ENCODE data around the gene GALNT2.

GALNT2 gene

DNA sequence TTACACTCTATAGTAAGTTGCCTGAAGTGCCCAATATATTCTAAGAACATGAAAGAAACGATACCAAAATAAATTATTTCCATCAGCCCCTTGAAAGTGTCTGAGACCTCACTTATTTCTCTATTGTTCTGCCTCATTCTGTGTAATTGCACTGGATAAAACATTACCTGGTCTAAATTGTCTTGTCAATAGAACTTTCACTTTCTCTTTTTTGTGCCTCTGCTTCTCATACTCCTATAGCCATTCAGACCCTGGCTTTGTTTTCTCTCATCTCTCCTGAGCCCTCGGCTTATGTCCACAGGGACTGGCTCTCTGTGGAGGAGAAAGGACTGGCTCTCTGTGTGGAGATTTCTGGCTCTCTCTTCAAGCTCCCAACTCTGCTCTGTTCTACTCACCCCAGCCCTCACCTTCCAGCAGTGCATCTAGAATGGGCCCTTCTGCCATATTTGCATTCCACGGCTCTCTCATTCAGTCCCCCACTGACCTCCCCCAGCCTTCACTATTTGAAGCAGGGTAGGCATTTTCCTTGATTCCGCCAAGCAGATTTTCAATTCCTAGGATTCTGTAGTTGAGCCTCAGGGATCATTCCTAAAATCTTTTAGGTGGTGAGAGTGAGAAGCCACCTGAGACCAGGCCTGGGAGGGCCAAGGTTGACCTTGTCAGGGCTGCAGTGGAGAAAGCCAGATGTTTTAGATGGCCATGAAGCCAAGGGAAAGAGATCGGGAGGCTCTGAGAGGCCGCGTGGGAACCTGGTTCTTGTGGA, 15.9 kb upstream of the GALNT2 start:
- DNase-seq (ENCODE audit: low spot score): no peak

DNA sequence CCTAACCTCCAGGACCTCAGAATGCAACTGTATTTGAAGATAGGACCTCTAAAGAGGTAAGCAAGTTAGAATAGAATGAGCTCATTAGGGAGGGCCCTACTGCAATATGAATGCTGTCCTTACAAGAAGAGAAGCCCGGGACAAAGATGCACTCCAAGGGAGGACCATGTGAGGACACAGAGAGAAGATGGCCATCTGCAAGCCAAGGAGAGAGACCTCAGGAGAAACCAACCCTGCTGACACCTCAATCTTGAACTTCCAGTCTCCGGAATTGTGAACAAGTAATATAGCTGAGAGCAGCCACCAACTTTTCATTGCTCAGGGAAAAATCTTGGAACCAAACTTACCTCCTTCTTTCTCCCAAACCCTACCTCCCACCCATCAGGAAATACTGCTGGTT, 15.0 kb upstream of the GALNT2 start:
- DNase-seq (ENCODE audit: low spot score): no peak

DNA sequence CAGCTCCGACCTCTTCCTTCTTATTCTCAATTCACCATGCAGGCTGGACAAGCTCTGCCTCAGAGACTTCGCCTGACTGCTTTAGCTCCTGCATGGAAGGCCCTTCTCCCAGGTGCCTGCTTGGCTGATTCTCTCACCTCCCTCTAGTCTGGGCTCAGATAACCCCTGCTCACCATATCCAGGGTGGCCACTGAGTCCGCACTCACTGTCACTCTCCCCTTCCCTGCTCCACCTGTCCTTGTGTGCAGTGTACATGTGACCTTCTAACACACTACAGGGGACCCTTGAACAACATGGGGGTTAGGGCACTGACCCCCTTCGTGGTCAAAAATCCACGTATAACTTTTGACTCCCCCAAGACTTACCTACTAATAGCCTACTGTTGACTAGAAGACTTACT, 14.4 kb upstream of the GALNT2 start:
- no peak for DNase-seq (ENCODE audit: low spot score)

DNA sequence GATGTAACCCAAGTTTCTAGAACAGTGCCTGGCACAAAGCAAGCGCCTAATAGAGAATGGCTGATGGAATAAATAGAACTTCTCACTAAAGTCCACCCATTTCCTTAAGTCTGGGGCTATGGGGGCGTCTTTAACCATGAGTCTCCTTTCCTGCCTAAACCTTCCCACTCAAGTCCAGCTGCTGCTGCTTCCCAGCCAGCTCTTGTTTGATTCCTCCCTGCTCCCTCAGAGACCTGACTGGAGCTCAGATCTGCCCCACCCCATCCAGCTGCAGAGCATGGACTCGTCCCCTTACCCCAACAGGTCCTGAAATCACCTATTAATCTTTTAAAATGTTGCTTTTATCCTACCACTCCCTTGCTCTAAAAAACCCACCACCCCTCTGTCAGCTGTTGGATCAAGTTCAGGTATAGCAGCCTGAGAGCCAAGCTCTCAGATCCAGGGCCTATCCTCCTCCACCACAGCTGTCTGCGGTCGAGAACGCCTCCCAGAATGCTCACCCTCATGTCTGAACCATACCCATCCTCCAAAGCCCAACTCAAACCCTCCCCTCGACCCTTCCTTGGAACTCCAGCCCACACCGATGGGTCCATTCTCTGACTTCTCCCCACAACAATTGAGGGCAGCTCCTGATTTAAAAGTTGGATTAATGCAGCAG, 12.8 kb upstream of the GALNT2 start:
- no peak for DNase-seq (ENCODE audit: low spot score)

DNA sequence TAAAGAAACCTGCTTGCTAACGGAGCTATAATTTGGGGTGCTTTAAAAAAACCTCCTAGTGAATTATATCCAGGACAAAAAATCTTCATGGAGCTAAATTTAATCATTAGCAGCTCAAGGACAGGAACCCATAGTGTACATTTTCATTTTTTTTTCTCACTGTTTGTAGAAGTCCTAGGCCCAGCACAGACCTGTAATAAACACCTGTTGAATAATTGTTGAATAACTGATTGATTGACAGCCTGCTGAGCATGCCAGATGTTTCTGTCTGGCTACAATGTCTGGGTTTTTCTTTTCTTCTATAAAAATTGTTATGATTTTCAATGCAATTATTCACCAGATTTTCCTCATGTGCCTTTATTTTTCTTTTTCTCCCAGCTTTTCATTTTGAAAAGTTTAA, 10.9 kb upstream of the GALNT2 start:
- no peak for DNase-seq (ENCODE audit: low spot score)

DNA sequence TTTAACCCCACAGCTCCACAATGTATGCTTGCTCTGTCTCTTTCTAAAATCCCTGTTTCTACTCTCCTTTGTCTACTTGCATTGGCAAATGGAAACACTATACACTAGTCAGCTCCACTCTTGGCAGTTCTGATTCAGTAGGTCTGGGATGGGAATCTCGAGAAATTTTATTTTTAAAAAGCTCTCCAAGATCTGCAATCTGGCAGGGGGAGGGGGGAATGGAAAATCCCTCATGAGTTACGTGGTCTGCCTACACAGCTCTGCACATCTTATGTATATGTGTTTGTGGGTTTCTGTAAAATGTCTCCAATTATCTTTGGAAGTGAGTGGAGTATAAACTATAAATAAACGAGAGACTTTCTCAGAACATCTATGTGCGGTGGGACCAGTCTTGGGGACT, 9.9 kb upstream of the GALNT2 start:
- no peak for DNase-seq (ENCODE audit: low spot score)

DNA sequence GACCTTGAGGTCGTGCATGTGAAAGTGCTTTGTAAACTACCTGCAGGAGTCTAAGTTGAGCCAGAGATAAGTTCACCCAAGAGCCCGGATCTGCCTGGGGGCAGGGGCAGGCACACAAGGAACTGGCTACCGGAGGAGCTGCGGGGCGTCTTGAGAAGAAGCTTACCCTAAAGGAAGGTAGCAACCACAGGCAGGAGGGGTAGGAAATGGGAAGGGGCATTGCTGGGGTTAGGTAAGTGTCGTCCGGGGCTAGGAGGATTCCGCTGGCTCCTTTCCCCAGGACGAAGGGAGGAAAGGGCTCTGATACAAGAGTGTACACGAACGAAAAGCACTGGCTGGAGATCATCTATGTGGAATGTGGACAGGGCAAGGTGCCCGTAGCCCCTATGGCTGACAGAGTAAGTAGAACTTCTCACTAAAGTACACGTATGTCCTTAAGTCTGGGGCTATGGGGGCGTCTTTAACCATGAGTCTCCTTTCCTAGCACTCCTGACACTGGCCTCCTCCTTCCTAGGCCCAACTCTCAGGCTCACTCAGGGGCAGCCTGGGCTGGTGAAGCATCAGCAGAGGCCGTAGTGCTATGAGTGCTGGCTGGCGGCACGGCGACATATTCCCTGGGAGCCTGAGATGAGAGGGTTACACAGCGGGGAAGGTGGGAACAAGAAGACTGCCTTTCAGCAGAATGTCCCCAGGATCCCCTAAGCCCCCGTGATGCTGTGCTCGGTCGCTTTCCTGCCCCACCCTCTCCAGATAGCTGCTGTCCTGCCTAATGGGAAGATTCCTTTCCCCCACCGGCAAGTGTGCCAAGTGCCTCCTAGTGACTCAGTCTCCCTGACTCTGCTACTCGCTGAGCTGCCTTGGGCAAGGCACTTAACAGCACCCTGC, 9.1 kb upstream of the GALNT2 start:
- no peak for DNase-seq (ENCODE audit: low spot score)

DNA sequence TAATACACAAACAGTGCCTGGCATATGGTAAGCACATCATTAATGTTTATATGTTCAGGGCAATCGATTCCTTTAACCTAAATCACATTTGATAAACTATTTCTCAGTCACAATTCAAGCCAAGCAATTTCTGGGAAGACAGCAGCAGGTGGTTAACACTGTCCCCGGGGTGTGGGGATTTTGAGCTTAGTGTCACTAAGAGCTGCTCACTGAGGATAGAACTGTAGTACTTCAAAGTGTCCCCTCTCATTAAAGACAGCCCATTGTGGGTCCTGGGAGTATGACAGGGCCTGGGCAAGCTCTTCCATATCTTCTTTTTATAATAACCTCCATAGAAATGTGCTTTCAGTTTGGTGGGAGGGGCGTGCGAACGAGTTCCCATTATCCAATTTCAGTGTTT, 8.4 kb upstream of the GALNT2 start:
- DNase-seq (ENCODE audit: low spot score): no peak

DNA sequence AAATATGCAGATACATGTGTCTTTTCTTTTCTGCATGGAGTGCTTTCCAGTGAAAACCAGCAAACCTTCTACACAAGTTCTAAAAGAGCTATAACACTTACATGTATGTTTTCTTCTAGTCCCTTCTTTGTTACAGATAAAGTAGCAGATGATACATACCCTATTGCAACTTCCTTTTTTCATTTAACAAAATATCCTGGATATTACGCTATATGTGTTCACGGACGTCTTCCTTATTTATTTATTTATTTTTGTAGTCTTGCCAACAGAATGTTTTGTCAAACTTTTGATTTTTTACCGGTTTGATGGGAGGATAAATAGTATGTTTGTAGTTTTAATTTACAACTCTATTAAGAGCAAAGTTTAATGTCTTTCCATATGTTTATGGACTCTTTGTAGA, 5.2 kb upstream of the GALNT2 start:
- no peak for DNase-seq (ENCODE audit: low spot score)

DNA sequence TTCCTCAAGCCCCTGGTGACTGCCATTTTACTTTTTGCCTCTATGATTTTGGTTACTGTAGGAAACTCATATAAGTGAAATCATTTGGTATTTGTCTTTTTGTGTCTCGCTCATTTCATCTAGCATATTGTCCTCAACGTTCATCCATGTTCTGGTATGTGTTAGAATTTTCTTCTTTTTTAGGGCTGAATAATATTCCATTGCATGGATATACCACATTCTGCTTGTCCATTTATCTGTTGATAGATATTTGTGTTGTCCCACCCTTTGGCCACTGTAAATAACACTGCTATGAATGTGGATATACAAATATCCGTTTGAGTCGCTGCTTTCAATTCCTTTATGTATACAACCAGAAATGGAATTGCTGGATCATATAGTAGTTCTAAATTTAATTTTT, 4.5 kb upstream of the GALNT2 start:
- no peak for DNase-seq (ENCODE audit: low spot score)

DNA sequence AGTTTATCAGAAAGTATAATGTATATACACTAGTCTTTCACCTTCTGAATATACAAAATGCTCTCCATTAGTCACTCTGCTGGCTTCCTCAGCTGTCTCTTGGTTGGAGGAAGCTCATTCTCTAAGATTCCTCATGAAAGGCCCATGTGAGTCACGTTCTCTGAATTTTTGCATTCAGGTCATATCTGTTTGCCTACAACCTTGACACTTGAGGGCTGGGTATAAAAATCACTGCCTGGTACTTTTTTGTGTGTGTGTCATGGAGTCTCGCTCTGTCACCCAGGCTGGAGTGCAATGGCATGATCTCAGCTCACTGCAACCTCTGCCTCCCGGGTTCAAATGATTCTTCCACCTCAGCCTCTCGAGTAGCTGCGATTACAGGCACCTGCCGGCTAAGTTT, 2.8 kb upstream of the GALNT2 start:
- no peak for DNase-seq (ENCODE audit: low spot score)

DNA sequence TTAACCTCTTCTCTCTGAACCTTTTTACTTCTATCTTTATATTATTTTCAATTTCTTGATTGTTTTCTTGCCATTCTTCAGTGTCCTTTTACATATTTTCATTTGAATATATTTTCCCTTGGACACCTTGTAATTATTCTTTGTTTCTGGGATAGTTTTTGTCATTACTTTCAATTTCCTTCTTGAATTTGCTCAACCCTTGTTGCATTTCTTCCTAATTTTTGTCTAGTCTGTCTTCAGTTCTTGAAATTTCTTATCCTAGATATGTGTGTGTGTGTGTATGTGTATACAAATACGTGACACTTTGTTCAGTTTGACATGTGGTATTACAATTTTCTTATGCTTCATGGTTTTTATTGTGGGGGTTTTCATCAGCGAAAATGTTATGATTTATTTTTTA, 1.9 kb upstream of the GALNT2 start:
- DNase-seq (ENCODE audit: low spot score): no peak

DNA sequence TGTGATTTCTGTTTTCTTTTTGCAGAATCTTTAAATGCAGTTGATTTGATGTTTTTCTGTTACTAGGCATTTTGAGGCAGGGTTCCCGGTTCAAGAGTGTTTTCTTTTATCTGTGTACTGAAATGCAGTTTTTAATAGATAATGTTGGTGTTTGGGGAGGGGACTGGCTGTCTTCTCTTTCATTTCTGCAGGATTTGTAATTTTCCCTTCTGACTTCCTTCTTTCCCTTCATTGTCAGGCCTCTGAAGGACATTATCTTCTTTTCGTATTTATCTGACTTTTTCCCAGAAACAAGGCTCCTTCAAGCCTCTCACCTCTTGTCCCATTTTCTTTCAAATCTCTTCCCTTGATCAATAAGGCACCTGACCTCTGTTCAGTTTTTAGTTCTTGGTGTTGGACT, 1.5 kb upstream of the GALNT2 start:
- DNase-seq (ENCODE audit: low spot score): no peak

DNA sequence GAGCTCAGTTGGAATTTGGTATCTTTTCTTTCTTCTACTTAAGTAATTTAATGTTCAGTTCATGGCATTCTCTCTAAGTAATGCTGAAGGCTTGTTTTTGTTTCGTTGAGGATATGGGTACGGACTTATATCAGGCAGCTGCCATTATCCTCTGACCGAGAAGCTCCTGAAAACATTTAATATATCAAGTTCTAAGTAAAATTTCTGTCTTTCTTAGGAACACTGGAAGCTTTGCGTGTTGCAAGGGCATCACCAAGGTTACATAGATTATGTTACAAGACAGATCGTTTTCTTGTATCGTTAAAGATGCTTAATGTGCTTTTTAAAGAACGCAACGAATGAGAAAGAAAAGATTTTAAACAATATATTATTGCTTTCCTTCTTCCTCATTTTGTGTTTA, 1.0 kb upstream of the GALNT2 start:
- DNase-seq (ENCODE audit: low spot score): no peak

DNA sequence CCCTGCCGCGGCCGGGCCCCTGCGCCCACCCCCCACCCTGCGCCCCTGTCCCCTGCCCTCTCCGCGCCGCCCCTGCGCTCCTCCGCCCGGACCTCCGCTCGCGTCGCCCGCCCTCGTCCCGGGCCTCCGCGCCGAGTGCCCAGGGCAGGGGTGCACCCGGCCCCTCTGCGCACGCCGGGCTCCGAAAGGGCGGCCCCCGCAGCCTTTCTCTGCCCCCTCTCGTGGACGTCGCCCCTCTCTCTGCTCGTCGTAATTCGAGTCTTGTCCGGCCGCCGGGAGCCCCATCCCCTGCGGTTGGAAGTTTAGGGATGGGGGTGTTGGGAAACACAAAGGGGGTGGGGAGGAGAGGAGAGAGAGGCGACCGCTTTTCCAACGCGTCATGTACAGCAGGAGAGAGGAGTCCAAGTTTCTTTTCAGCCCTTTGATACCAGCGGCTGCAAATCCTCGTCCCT, 407 bp downstream of the GALNT2 start:
- DNase-seq (ENCODE audit: low spot score): no peak

DNA sequence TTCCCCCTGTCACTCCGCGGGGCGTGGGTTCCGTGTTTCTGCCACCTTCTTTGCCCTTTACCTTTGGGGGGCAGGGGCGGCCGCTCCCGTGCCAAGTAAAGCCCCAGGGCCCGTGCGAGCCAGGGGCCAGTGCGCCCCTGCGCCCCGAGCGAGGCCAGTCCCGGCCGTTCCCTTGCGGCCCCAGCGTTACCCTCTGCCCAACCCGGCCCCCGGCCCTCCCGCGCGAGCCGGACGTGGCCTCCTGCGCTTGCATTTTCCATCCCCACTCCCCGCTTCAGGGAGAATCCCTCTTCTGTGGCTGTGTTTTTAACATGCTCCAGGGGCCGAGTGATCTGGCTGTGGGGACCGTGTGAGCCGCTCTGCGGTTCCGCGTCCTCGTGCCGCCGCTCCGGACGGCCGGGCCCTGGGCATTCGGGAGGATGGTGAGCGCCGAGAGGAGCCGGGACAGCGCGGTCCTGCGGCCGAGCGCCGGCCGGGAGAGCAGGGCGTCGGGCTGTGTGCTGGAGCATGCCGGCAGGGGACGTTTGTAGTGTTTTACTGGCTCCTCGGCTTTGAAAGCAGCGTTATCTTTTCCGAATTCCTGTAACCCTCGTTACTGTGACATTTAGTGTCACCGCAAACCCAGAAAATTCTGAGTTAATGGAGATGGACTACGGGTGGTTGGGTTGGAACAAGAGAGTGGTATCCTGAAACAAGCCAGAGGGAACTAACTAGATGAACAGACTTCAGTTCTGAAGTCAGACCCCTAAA, 1.0 kb downstream of the GALNT2 start:
- DNase-seq (ENCODE audit: low spot score): no peak

DNA sequence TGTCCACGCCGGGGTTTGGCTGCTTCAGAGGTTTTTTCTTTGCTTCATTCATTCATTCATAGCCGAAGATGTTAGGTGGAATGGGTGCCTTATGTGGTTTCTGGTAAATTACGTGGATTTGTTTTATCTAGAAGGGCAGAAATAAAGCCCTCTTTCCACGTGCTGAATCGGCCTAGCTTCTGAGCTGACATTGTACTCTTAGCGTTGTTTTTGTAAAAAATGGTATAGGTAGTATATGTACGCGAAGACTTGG, 1.5 kb downstream of the GALNT2 start:
- no peak for DNase-seq (ENCODE audit: low spot score)

DNA sequence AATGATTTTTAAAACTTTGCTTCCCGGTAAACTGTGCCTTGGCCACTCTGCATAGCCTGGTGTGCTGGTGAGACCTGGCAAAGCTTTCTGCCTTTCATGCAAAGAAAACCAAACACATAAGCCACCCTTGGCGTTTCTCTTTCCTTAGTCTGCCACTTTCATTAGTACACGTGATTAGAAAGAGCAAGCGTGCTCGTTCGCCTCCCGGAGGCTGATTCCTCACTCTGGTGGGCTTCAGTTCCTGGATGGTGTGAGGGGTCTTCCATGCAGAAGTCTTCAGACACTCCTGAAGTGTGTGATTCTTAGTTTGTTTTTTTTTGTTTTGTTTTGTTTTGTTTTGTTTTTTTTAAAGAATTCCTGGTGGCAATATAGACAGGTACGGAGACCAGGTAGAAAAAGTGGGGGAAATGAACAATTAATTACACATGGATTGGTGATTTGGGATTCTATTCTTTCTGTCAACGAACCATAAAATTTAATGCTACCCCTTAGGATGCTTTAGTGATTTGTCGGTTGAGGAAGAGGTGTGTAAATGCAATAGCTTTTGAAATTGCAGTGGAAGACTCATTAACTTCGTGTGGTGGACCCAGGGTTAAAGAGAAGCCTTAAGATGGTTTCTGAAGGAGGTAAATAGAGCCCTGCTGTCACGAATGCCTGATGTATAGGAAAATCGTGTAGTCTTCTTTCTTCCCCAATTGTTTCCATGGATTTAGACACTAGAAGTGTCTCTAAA, 2.1 kb downstream of the GALNT2 start:
- no peak for DNase-seq (ENCODE audit: low spot score)

DNA sequence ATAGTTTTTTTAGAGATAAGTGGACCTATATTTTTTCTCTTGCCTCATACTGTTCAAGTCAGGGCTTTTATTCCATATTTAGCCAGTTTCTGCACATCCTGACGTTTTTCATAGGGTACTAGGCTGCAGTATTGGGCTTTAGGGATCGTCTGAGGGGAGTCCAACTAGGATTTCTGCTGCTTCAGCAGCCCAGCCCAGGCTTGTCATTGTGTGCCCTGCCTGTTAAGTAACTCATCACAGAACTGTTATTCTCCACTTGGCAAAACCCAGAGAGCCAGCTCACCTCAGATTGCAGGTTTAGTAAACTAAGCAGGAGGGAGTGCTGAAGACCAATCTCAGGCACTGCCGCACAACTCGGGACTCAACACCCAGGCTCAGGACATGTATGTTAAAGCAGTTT, 2.8 kb downstream of the GALNT2 start:
- no peak for DNase-seq (ENCODE audit: low spot score)

DNA sequence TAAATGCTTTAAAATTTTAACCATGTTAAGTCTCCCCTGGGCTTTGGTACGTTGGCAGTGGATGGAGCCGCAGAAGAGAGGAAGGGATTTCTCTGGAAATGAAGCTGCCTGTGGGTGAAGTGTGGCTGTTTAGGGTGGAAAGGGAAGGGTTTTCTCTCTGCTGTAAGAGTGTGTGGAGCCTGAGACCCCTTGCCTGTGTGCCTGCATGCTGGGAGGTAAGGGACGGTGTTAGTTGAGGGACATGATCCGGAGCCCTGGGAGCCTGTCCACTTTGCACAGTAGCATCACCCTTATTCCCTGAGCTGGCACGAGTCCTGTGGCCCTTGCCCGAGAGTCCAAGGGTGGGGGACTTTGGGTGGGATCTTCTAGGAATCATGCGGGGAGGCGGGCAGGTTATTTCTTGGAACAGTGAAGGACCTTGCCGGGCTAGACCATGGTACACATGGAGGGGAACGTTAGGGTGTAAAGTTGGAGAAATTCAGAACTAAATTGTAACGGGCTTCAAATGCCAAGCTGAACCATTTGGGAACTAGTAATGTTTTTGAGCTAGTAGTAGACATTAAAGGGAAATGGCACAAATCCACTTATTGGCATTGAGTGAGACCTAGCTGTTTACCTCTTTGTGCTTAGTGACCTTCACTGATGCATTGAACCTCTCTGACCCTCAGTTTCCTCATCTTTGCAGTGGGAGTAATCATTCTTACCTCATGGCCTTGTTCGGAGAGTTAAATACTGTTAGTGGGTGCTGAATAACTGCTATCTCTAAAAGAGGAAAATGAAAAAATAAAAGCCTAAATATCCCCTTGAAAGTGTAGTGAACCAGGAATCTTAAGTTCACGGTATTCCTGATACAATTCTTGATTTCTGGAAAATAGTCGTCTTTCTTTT, 3.5 kb downstream of the GALNT2 start:
- no peak for DNase-seq (ENCODE audit: low spot score)

DNA sequence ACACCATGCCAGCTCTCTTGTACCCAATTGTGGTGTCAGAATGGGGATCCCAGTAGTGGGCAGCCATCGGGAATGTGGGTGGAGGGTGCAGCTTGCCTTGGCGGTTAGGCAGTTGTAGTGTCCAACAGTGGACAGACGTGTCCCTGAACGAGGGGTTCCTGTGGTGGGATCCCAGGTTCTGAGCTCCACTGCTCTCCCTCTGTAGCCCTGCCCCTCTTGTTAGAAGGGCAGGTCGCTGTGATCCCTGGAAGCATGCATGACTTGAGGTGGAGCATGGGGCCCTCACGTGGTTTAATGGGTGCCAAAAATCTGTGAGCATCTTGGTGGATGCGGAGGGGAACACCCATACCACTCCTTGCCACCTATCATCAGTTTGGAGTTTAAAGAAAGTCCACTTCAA, 4.3 kb downstream of the GALNT2 start:
- no peak for DNase-seq (ENCODE audit: low spot score)

Data from CD4-positive, alpha-beta T cell treated with Interleukin-15 for 4 hours (primary cell).